GM12878 (cell line): ENCODE results near the gene TBC1D2B. TPM values are rescaled to one million over a fixed set of nuclear protein-coding genes. Genes with fewer than 3 reads are reported as not detected.

Experiments used
- ATAC-seq: fragments of 200-7000 bp; cut with Tn5 transposase; 3 replicates; pipeline ENCODE4 v1.9.1; 2020; ENCODE audit warnings: mild to moderate bottlenecking, moderate library complexity
- BruUV-seq: library from RNA; stranded (reverse); fragments of 400-500 nt; replicated peaks from 2 replicates; lab custom pipeline; 2021; lab: Mats Ljungman, UMichigan
- CTCF ChIA-PET: fragments of 300-600 bp; sonication (Branson Sonifier 250); formaldehyde crosslinking; extraction: SDS; loops from one replicate; lab custom pipeline; 2021; ENCODE audit warnings: inconsistent platforms; lab: Yijun Ruan, JAX
- POLR2A ChIA-PET: fragments of 350-600 bp; formaldehyde crosslinking; extraction: SDS; loops from one replicate; lab custom pipeline; 2021; ENCODE audit warnings: inconsistent platforms; lab: Charles Lee
- RAD21 ChIA-PET: fragments of 300-600 bp; sonication (Branson Sonifier 250); formaldehyde crosslinking; loops from one replicate; lab custom pipeline; 2023; ENCODE audit warnings: antibody characterized with exemption; ENCODE audit not compliant: unreplicated experiment; lab: Charles Lee
- SMC1A ChIA-PET: fragments of 300-600 bp; sonication (Branson Sonifier 250); formaldehyde crosslinking; loops from one replicate; lab custom pipeline; 2023; ENCODE audit not compliant: unreplicated experiment, uncharacterized antibody; lab: Charles Lee
- DNase-seq: peaks from one replicate; pipeline ENCODE4 v3.0.0-alpha.2; 2011; ENCODE audit warnings: low read depth, low spot score
- FAIRE-seq: peaks from 3 replicates; lab custom pipeline; 2011; peaks lifted over from hg19 to GRCh38; lab: Jason Lieb, UNC
- H2AFZ ChIP-seq: 2 replicates; pipeline ENCODE4 v1.6.0; 2011; ENCODE audit warnings: low read depth, low read length, control low read depth; ENCODE audit not compliant: control insufficient read depth
- H3K27ac ChIP-seq: 2 replicates; pipeline ENCODE4 v1.5.1; 2011; ENCODE audit warnings: control low read depth; ENCODE audit not compliant: control insufficient read depth, insufficient read depth
- H3K27me3 ChIP-seq, 2 experiments: replicated peaks in 1 of 2; 2 replicates each; pipeline versions ENCODE4 v1.6.0 to v1.6.1; 2011; ENCODE audit warnings: low read length in 1 of 2; ENCODE audit not compliant: control insufficient read depth in 2 of 2, insufficient read depth in 2 of 2
- H3K36me3 ChIP-seq, 2 experiments: 2 replicates each; pipeline ENCODE4 v1.5.1; 2011; ENCODE audit warnings: low read length in 1 of 2; ENCODE audit not compliant: control insufficient read depth in 2 of 2, insufficient read depth in 2 of 2
- H3K4me1 ChIP-seq: 2 replicates; pipeline ENCODE4 v1.6.1; 2011; ENCODE audit warnings: mild to moderate bottlenecking, low read length, moderate library complexity, mixed read lengths; ENCODE audit not compliant: control insufficient read depth, insufficient read depth
- H3K4me2 ChIP-seq: 2 replicates; pipeline ENCODE4 v1.6.0; 2011; ENCODE audit warnings: control low read depth; ENCODE audit not compliant: control insufficient read depth, insufficient read depth
- H3K4me3 ChIP-seq: fragments of 200-600 bp; sonication (generic); 2 replicates; pipeline ENCODE4 v1.5.1; 2016
- H3K79me2 ChIP-seq: 2 replicates; pipeline ENCODE4 v1.6.0; 2011; ENCODE audit warnings: low read length; ENCODE audit not compliant: control insufficient read depth, insufficient read depth
- H3K9ac ChIP-seq: 2 replicates; pipeline ENCODE4 v1.8.0; 2011; ENCODE audit warnings: low read length, control low read depth, mixed read lengths; ENCODE audit not compliant: control insufficient read depth, insufficient read depth
- H3K9me3 ChIP-seq: replicated peaks from 3 replicates; pipeline ENCODE4 v1.5.1; 2011; ENCODE audit warnings: mild to moderate bottlenecking, low read length; ENCODE audit not compliant: control insufficient read depth, insufficient read depth
- H4K20me1 ChIP-seq: 2 replicates; pipeline ENCODE4 v1.6.0; 2011; ENCODE audit not compliant: control insufficient read depth, insufficient read depth
- ATF2 ChIP-seq: IDR thresholded peaks from 2 replicates; pipeline ENCODE4 v1.6.1; 2012; ENCODE audit warnings: low read length, inconsistent platforms
- ATF3 ChIP-seq: IDR thresholded peaks from 2 replicates; pipeline ENCODE4 v1.6.1; 2011; ENCODE audit warnings: low read depth, mild to moderate bottlenecking, low read length, moderate library complexity, borderline replicate concordance; ENCODE audit errors: extremely low read depth
- BHLHE40 ChIP-seq, 2 experiments: fragments of 450-650 bp in 1 of 2; IDR thresholded peaks; 2 replicates each; pipeline ENCODE4 v1.6.1; 2011 to 2017; ENCODE audit warnings: low read depth in 2 of 2, borderline replicate concordance in 1 of 2, improper control_type of control experiment in 1 of 2, low read length in 1 of 2, mild to moderate bottlenecking in 1 of 2
- CBFB ChIP-seq: IDR thresholded peaks from 2 replicates; pipeline ENCODE4 v1.6.1; 2016; ENCODE audit warnings: antibody characterized with exemption, low read depth
- EP300 ChIP-seq, 2 experiments: fragments of 150-350 bp in 1 of 2; IDR thresholded peaks; 2 replicates each; pipeline ENCODE4 v1.6.1; 2011 to 2012; ENCODE audit warnings: low read depth in 2 of 2, low read length in 2 of 2, borderline replicate concordance in 1 of 2, improper control_type of control experiment in 1 of 2, inconsistent platforms in 1 of 2; ENCODE audit not compliant: control insufficient read depth in 1 of 2
- FOXK2 ChIP-seq: fragments of 450-650 bp; IDR thresholded peaks from 2 replicates; pipeline ENCODE4 v1.6.1; 2017; ENCODE audit warnings: mild to moderate bottlenecking, moderate library complexity
- HCFC1 ChIP-seq: fragments of 150-350 bp; IDR thresholded peaks from 2 replicates; pipeline ENCODE4 v1.6.1; 2014; ENCODE audit warnings: low read length
- MEF2A ChIP-seq: IDR thresholded peaks from 2 replicates; pipeline ENCODE4 v1.6.1; 2011; ENCODE audit warnings: low read depth, mild to moderate bottlenecking, low read length, moderate library complexity; ENCODE audit not compliant: insufficient read depth
- MYB ChIP-seq: fragments of 150-350 bp; IDR thresholded peaks from 2 replicates; pipeline ENCODE4 v1.6.1; 2014; ENCODE audit warnings: mild to moderate bottlenecking, low read depth, low read length, borderline replicate concordance
- NFIC ChIP-seq: IDR thresholded peaks from 2 replicates; pipeline ENCODE4 v1.6.1; 2012; ENCODE audit warnings: low read depth, mild to moderate bottlenecking, inconsistent platforms, low read length, moderate library complexity
- NFYB ChIP-seq: IDR thresholded peaks from 2 replicates; pipeline ENCODE4 v1.6.1; 2011; ENCODE audit warnings: low read depth, mild to moderate bottlenecking, low read length, improper control_type of control experiment, moderate library complexity; ENCODE audit not compliant: insufficient read depth
- NKRF ChIP-seq: fragments of 450-650 bp; conservative IDR thresholded peaks from 2 replicates; pipeline ENCODE4 v1.6.1; 2017; ENCODE audit warnings: mild to moderate bottlenecking, moderate library complexity
- NR2F1 ChIP-seq: fragments of 450-650 bp; conservative IDR thresholded peaks from 2 replicates; pipeline ENCODE4 v1.6.1; 2017; ENCODE audit warnings: mild to moderate bottlenecking
- RB1 ChIP-seq: fragments of 450-650 bp; formaldehyde crosslinking; IDR thresholded peaks from 2 replicates; pipeline ENCODE4 v1.6.1; 2017; ENCODE audit warnings: mild to moderate bottlenecking, borderline replicate concordance
- RBBP5 ChIP-seq: fragments of 200-600 bp; sonication (generic); conservative IDR thresholded peaks from 2 replicates; pipeline ENCODE4 v1.6.1; 2016
- SP1 ChIP-seq: IDR thresholded peaks from one replicate; pipeline ENCODE4 v1.6.1; 2011; ENCODE audit warnings: low read depth, low read length
- SUZ12 ChIP-seq: fragments of 200-600 bp; sonication (generic); IDR thresholded peaks from one replicate; pipeline ENCODE4 v1.6.1; 2018; ENCODE audit warnings: antibody characterized with exemption, mild to moderate bottlenecking; ENCODE audit not compliant: unreplicated experiment
- TCF12 ChIP-seq: IDR thresholded peaks from 2 replicates; pipeline ENCODE4 v1.6.1; 2011; ENCODE audit warnings: low read depth, mild to moderate bottlenecking, low read length
- YBX1 ChIP-seq: fragments of 450-650 bp; IDR thresholded peaks from 2 replicates; pipeline ENCODE4 v1.6.1; 2016; ENCODE audit warnings: antibody characterized with exemption
- ZNF274 ChIP-seq: IDR thresholded peaks from one replicate; pipeline ENCODE4 v1.8.0; 2011; ENCODE audit not compliant: insufficient read length, insufficient read depth
- WGBS: methylation state at CpG from one replicate; pipeline ENCODE4 v1.1.6; 2016; ENCODE audit warnings: low lambda C conversion rate; ENCODE audit not compliant: insufficient replicate concordance, insufficient coverage; ENCODE audit errors: missing lambda C conversion rate; 5-methylcytosine and 5-hydroxymethylcytosine counted together
- in situ Hi-C: fragments of 300-500 bp; cut with MboI; formaldehyde crosslinking; loops from 9 replicates; pipeline ENCODE4 v1.14.3; 2018; ENCODE audit warnings: mixed read lengths
- intact Hi-C: fragments of 100-400 bp; cut with micrococcal nuclease; formaldehyde crosslinking; loops from one replicate; pipeline ENCODE4 v1.14.2; 2022; ENCODE audit not compliant: unreplicated experiment
- polyA plus RNA-seq, 11 experiments: library from polyadenylated mRNA; depleted of rRNA in 4 of 11; unstranded in 6 of 11; stranded (reverse) in 5 of 11; fragments of >200 nt; fragmentation: Nextera tagmentation in 4 of 11; fragmentation: Illumina TruSeq in 1 of 11; extraction: Ambion mirVana in 4 of 11; extraction: Trizol in 1 of 11; gene quantifications; 1 replicate in 1 of 11; 2 replicates in 10 of 11; pipeline versions ENCODE4 v1.2.1 to v1.2.3, GENCODE V29; 2011 to 2016; ENCODE audit warnings: inconsistent platforms in 2 of 11, missing spikeins in 2 of 11, low read depth in 1 of 11
- total RNA-seq, 4 experiments: library from RNA; depleted of rRNA in 3 of 4; stranded (reverse); fragments of >200 nt in 3 of 4; fragmentation: Illumina TruSeq in 1 of 4; extraction: Trizol in 1 of 4; gene quantifications; 2 replicates each; pipeline versions ENCODE4 v1.2.1 to v1.2.3, GENCODE V29; 2013 to 2021

TBC1D2B gene
- total and polyA plus RNA-seq, 10 of the 15 experiments (the other 5 are each of a cell fraction or from before 2014, with no cell fraction given) = 1.3 to 53.4 (median 19.4) TPM

GRCh38 chr15:78104566-78105475, 27.3 kb upstream of the TBC1D2B start:
- BruUV-seq = no TSS peak
- Histone ChIP-seq H3K79me2 (no peaks in the 10 kb centered on the region), H3K4me1 (peaks cover 29% of the 10 kb centered on the region), H3K9me3 (no peaks in the 10 kb centered on the region), H3K4me3 (no peak overlapping the region), H3K36me3 (no peaks in the 10 kb centered on the region), H3K27ac (peak overlapping the region; percentile 23; the same call in 1 of the 2 replicates), H3K9ac (no peak overlapping the region), H2AFZ (no peak overlapping the region), H4K20me1 (no peaks in the 10 kb centered on the region), H3K27me3 (no peaks in the 10 kb centered on the region), H3K4me2 (no peak overlapping the region)
- intact Hi-C loops = loop anchor here (5.0 kb wide), 2 partner anchors 38 to 203 kb away; no protein-coding TSS in a partner anchor
- ChIA-PET SMC1A (interaction anchor here (0.9 to 13.4 kb wide), 9 partner anchors 8 to 145 kb away, joined by 3 to 184 read pairs (median 6); partner anchors contain the start of gene TBC1D2B), CTCF (interaction anchor here (0.9 to 14.0 kb wide), 9 partner anchors 32 to 333 kb away, joined by 3 to 327 read pairs (median 4); partner anchors contain the start of genes IREB2 and TBC1D2B), POLR2A (interaction anchor here (0.6 to 1.0 kb wide), 2 partner anchors 55 to 95 kb away, joined by 3 read pairs; no protein-coding TSS in a partner anchor), RAD21 (interaction anchor here (0.7 to 10.3 kb wide), 15 partner anchors 14 to 146 kb away, joined by 3 to 157 read pairs (median 6); no protein-coding TSS in a partner anchor)
- no peak for ATAC-seq
- no peak for TF ChIP-seq SP1
- TF ChIP-seq NKRF = no peak
- TF ChIP-seq HCFC1 = no peak
- no peak for TF ChIP-seq YBX1
- no peak for TF ChIP-seq TCF12
- no peak for TF ChIP-seq ZNF274
- no peak for TF ChIP-seq EP300 (IDR thresholded peaks at IDR 0.05; ENCODE audit: borderline replicate concordance in 1 of 2, control insufficient read depth in 1 of 2, low read depth in 2 of 2, low read length in 2 of 2)
- no peak for TF ChIP-seq SUZ12
- no peak for TF ChIP-seq FOXK2
- TF ChIP-seq NFYB = no peak
- no peak for TF ChIP-seq BHLHE40 (IDR thresholded peaks at IDR 0.05; ENCODE audit: borderline replicate concordance in 1 of 2, low read depth in 2 of 2, low read length in 1 of 2)
- no peak for TF ChIP-seq ATF3
- no peak for TF ChIP-seq ATF2
- no peak for TF ChIP-seq NR2F1
- no peak for TF ChIP-seq MYB
- no peak for TF ChIP-seq CBFB
- no peak for TF ChIP-seq RBBP5
- TF ChIP-seq NFIC = no peak
- no peak for TF ChIP-seq MEF2A
- TF ChIP-seq RB1 = no peak
- FAIRE-seq = no peak
- no peak for DNase-seq
- WGBS = 82% methylated on average over 12 of the region's 12 CpGs
- in situ Hi-C loops = loop anchor here (5.0 kb wide), 1 partner anchor 138 kb away; no protein-coding TSS in a partner anchor
